Spinal cord (tissue), 10 donors: ENCODE results near the gene UBL4A. TPM values are rescaled to one million over a fixed set of nuclear protein-coding genes. Genes with fewer than 3 reads are reported as not detected.
A peak's percentile ranks its signal among the peaks of the same experiment; 100 is the strongest.
"Not testable (repeated sequence)": the region's sequence is repeated elsewhere in the genome, so short reads cannot be mapped to it uniquely, and the experiment has no call there.

Experiments used
- DNase-seq, 6 donors: peaks; one replicate each; pipeline versions ENCODE4 v3.0.0 to v3.0.0-alpha.2; 2013 to 2015; ENCODE audit warnings: low spot score in 6 of 6, low read depth in 4 of 6
- H3K27ac ChIP-seq: one replicate; pipeline ENCODE4 v1.5.1; 2013; ENCODE audit warnings: low read depth, low read length, control low read depth
- H3K27me3 ChIP-seq: one replicate; pipeline ENCODE4 v1.6.1; 2013; ENCODE audit warnings: low read length; ENCODE audit not compliant: control insufficient read depth, insufficient read depth
- H3K36me3 ChIP-seq: one replicate; pipeline ENCODE4 v1.6.1; 2013; ENCODE audit warnings: low read length; ENCODE audit not compliant: control insufficient read depth, insufficient read depth
- H3K4me1 ChIP-seq: one replicate; pipeline ENCODE4 v1.6.1; 2013; ENCODE audit warnings: low read length; ENCODE audit not compliant: control insufficient read depth, insufficient read depth
- H3K4me3 ChIP-seq: one replicate; pipeline ENCODE4 v1.5.1; 2013; ENCODE audit warnings: low read depth, low read length, control low read depth
- H3K9me3 ChIP-seq: one replicate; pipeline ENCODE4 v1.6.1; 2013; ENCODE audit warnings: low read length; ENCODE audit not compliant: control insufficient read depth, insufficient read depth
- WGBS: methylation state at CpG from one replicate; pipeline ENCODE4 v1.1.5; 2013; ENCODE audit warnings: missing lambda C conversion rate; ENCODE audit not compliant: insufficient coverage; 5-methylcytosine and 5-hydroxymethylcytosine counted together
- polyA plus RNA-seq, 2 donors: library from polyadenylated mRNA; unstranded; fragments of 120-200 nt; gene quantifications; one replicate each; pipeline ENCODE4 v1.2.1, GENCODE V29; 2013; ENCODE audit not compliant: insufficient read length in 2 of 2
- total RNA-seq, 2 donors: library from RNA; depleted of rRNA in 1 of 2; stranded (reverse); fragments of 120-200 nt in 1 of 2; fragments of >200 nt in 1 of 2; gene quantifications; one replicate each; pipeline versions ENCODE4 v1.2.3 to v1.2.4, GENCODE V29; 2013 to 2014
- donor health status: healthy.

Gene UBL4A
- total and polyA plus RNA-seq, 4 donors, result 29.6 to 38.3 (median 34.8) TPM

- no CpG with 5 or more reads among the region's 4 CpGs for WGBS
- DNase-seq, result not testable (repeated sequence)
These were observed 10.2 kb upstream of the UBL4A start for GRCh38 chrX:154496591-154497137.

GRCh38 chrX:154495472-154495922 lies 9.1 kb upstream of the UBL4A start:
- no peaks in the 10 kb centered on the region for H3K36me3 ChIP-seq
- WGBS, result 83% methylated on average over 1 of the region's 6 CpGs
- H3K4me3 ChIP-seq, result no peak overlapping the region
- no peak overlapping the region for H3K27ac ChIP-seq
- no peak for DNase-seq
- H3K9me3 ChIP-seq, result no peaks in the 10 kb centered on the region
- peaks cover 5% of the 10 kb centered on the region for H3K4me1 ChIP-seq
- H3K27me3 ChIP-seq, result no peaks in the 10 kb centered on the region

More at GRCh38 chrX:154496591-154497137, 10.2 kb upstream of the UBL4A start:
- not testable (repeated sequence) for H3K4me1 ChIP-seq, H3K27me3 ChIP-seq, H3K9me3 ChIP-seq, H3K36me3 ChIP-seq, H3K4me3 ChIP-seq, H3K27ac ChIP-seq

GRCh38 chrX:154494715-154495114 lies 8.3 kb upstream of the UBL4A start:
- no peaks in the 10 kb centered on the region for H3K27me3 ChIP-seq
- H3K4me3 ChIP-seq, result no peak overlapping the region
- 76% methylated on average over 2 of the region's 3 CpGs for WGBS
- no peaks in the 10 kb centered on the region for H3K9me3 ChIP-seq
- DNase-seq, result no peak
- H3K4me1 ChIP-seq, result peaks cover 10% of the 10 kb centered on the region
- no peak overlapping the region for H3K27ac ChIP-seq
- H3K36me3 ChIP-seq, result no peaks in the 10 kb centered on the region

- peaks cover 30% of the 10 kb centered on the region for H3K4me1 ChIP-seq
These were observed 4.1 kb upstream of the UBL4A start, which contains the start of gene SLC10A3 for GRCh38 chrX:154490414-154491083. Gene SLC10A3, minus strand, starts transcription at chrX:154490629. Its CDS starts 1,689 bp downstream, at chrX:154488940.

GRCh38 chrX:154490021-154490413 lies 3.6 kb upstream of the UBL4A start:
- DNase-seq, result peak in 1 of 6 donors; percentile 28
- H3K27ac ChIP-seq, result peak overlapping the region; percentile 40
- WGBS, result 32% methylated on average over 19 of the region's 19 CpGs

More at GRCh38 chrX:154490414-154491083, 4.1 kb upstream of the UBL4A start, which contains the start of gene SLC10A3:
- H3K27ac ChIP-seq, result peak within 1 kb of the TSS; percentile 93
- peak; percentile 65 to 97 (median 82) for DNase-seq
- peaks cover 17% of the 10 kb centered on the region for H3K36me3 ChIP-seq
- WGBS, result 23% methylated on average over 61 of the region's 71 CpGs
- H3K27me3 ChIP-seq, result no peaks in the 10 kb centered on the region
- H3K9me3 ChIP-seq, result no peaks in the 10 kb centered on the region
- peak within 1 kb of the TSS; percentile 77 for H3K4me3 ChIP-seq

DNA sequence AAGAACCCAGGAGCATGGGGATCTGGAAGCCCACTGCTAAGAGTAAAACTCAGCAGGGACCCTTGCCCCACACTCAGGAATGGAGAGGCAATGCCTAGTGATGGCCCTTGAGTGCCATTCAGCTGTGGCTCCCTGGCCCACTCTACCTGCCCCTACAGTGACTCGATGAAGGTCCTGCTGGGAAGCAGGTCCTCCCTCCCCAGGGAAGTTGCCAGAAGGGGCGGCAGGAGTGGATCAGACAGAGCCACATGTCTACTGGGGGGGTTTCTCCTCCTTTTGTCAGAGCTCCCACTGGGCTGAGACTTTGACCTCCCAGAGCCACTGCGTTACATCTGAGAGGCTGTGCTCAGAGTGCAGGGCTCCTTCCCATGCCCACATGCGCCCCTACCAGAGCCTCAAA lies 2.8 kb upstream of the UBL4A start:
- H3K36me3 ChIP-seq, result peaks cover 29% of the 10 kb centered on the region
- H3K27me3 ChIP-seq, result no peaks in the 10 kb centered on the region
- H3K9me3 ChIP-seq, result no peaks in the 10 kb centered on the region
- H3K4me3 ChIP-seq, result peak overlapping the region; percentile 46
- H3K27ac ChIP-seq, result no peak overlapping the region
- no peak for DNase-seq
- H3K4me1 ChIP-seq, result peaks cover 43% of the 10 kb centered on the region
- WGBS, result 83% methylated on average over 4 of the region's 4 CpGs

More at GRCh38 chrX:154490021-154490413, 3.6 kb upstream of the UBL4A start:
- no peaks in the 10 kb centered on the region for H3K9me3 ChIP-seq
- peaks cover 35% of the 10 kb centered on the region for H3K4me1 ChIP-seq
- no peaks in the 10 kb centered on the region for H3K27me3 ChIP-seq
- peak overlapping the region; percentile 46 for H3K4me3 ChIP-seq
- H3K36me3 ChIP-seq, result peaks cover 21% of the 10 kb centered on the region

DNA sequence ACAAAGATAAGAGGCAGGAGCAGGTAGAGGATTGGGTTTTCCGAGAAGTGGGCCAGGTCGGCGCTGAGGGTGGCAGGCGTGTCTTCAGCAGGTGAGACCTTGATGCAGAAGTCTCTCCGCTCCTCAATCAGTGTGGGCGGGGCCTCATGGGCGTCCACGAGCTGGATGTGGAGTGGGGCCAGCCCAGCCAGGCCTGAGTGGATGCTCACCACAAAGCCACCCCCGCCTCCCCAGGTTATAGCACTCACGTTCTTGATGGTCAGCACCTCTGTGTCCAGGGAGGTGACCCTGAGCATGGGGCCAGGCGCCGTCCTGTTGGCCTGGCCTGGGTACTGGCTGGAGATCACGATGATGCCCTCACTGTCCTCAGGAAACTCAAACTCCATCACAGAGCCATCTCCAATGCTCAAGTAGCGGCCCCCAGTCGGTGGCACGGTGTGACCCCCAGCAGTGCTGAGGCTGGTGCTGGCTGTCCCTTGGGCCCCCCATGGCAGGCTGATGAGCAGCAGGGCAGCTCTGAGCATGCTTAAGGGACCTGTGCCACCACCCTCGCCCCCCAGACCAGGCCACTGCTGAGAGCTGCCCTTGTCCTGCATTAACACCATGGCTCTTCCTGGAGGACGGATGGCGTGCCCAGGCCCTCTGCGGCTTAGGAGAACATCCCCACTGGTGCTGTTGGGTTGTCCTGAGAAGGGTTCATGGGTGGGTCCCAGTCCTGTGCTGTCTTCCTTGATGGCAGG lies 2.1 kb upstream of the UBL4A start:
- 91% methylated on average over 19 of the region's 20 CpGs for WGBS
- Histone ChIP-seq H3K4me3 (no peak overlapping the region), H3K36me3 (peaks cover 32% of the 10 kb centered on the region), H3K27me3 (no peaks in the 10 kb centered on the region), H3K4me1 (peaks cover 45% of the 10 kb centered on the region), H3K27ac (no peak overlapping the region), H3K9me3 (no peaks in the 10 kb centered on the region)
- no peak for DNase-seq

DNA sequence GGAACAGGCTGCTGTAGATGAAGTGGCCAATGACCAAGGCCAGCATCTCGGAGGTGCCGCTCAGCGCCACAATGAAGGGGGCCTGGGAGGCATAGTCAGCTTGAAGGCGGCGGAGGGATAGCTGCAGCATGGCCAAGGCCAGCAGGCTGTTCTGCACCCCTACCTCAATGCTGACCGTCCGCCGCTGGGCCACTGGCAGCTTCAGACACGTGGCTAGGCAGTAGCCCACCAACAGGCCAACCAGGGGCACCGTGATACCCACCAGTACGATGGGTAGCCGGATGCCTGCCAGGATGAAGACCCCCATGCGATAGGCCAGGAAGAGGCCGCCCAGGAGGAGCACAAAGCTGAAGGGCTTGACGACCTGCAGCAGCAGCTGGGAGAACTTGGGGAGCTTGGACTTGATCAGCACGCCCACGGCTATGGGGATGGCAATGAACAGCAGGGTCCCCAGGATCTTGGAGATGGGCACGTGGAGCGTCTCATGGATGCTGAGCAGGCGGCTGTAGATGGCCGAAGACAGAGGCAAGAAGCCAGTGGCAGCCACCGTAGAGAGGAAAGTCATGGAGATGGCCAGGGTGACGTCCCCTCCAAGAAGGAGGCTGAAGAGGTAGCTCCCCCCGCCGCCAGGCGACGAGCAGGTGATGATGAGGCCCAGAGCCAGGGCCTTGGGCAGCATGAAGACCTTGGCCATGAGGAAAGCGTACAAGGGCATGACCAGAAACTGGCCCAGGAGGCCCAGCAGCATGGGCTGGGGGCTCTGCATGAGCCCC lies 1.3 kb upstream of the UBL4A start:
- peaks cover 45% of the 10 kb centered on the region for H3K4me1 ChIP-seq
- H3K36me3 ChIP-seq, result peaks cover 35% of the 10 kb centered on the region
- H3K4me3 ChIP-seq, result no peak overlapping the region
- no peaks in the 10 kb centered on the region for H3K9me3 ChIP-seq
- no peak for DNase-seq
- no peak overlapping the region for H3K27ac ChIP-seq
- WGBS, result 89% methylated on average over 28 of the region's 28 CpGs
- H3K27me3 ChIP-seq, result no peaks in the 10 kb centered on the region

GRCh38 chrX:154486052-154486395 lies 391 bp downstream of the UBL4A start:
- no peaks in the 10 kb centered on the region for H3K9me3 ChIP-seq
- peak overlapping the region; percentile 45 for H3K4me3 ChIP-seq
- peaks cover 37% of the 10 kb centered on the region for H3K36me3 ChIP-seq
- peaks cover 42% of the 10 kb centered on the region for H3K4me1 ChIP-seq
- H3K27me3 ChIP-seq, result no peaks in the 10 kb centered on the region
- WGBS, result 24% methylated on average over 35 of the region's 35 CpGs
- no peak overlapping the region for H3K27ac ChIP-seq
- DNase-seq, result peak in 2 of 6 donors; percentile 10 to 33
